HG03442 (cell line): Measurements from ENCODE around the gene CTSF.
"Not testable (repeated sequence)": the region's sequence is repeated elsewhere in the genome, so short reads cannot be mapped to it uniquely, and the experiment has no call there.

Source experiments
- ATAC-seq: cut with Tn5 transposase; IDR thresholded peaks from one replicate; pipeline ENCODE4 v1.9.1; 2021; ENCODE audit warnings: mild to moderate bottlenecking, moderate library complexity; ENCODE audit not compliant: unreplicated experiment

CTSF gene

DNA sequence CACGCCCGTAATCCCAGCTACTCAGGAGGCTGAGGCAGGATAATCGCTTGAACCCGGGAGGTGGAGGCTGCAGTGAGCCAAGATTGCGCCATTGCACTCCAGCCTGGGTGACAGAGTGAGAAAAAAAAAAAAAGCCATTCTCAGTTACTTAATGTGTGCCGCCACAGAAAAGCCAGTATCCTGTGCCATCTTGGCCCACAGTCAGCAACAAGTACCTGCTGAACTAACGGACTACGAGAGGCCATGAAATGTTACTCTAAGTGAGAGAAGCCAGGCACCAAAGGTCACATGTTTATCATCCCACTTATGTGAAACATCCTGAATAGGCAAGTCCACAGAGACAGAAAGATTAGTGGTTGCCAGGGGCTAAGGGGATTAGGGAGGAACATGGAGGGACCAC lies 27.8 kb downstream of the CTSF start:
- not testable (repeated sequence) for ATAC-seq

DNA sequence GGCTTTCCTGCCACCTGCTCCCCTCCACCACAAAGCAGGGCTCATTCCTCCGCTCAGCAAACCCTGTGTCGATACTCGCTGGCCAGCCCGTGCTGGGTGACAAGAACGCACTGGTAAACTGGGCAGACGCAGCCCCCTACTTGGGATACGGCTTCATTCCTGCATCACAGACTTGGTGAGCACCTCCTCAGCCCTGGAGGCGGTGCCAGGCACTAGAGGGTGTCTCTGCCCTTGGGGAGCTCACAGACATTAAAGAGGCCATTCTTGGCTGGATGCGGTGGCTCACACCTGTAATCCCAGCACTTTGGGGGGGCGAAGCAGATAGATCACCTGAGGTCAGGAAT lies 28.6 kb downstream of the CTSF start:
- no peak for ATAC-seq

DNA sequence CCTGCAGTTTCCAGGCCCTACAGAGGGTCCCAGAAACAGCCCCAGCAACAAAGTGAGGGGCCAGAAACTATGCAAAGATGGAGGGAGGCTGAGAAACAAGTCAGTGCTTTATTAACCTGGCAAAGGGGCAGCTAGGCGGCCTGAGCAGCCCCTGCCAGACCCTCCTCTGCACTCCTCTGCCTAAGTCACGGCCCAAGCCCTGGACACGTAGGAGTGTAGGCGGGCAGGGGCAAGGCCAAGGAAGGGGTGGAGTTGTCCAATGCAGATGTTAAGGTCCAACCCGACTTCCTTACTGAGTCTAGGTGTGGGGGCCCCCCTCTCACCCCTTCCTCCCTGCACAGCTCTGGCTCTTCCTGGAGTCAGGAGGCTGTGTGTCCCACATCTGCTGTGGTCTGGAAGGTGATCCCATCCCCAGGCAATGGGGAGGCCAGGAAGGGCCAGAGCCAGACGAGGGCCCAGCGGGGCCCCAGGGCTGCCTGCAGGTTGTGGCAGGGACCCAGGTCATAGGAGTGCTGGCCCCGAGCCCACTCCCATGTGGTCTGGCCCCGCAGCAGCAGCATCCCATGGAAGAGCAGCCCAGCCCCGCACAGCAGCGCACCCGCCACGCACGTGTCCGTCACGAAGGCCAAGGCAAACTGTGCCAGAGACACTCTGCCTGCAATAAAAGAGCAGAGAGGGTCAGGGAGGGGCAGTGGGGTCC lies 29.1 kb downstream of the CTSF start:
- no peak for ATAC-seq

DNA sequence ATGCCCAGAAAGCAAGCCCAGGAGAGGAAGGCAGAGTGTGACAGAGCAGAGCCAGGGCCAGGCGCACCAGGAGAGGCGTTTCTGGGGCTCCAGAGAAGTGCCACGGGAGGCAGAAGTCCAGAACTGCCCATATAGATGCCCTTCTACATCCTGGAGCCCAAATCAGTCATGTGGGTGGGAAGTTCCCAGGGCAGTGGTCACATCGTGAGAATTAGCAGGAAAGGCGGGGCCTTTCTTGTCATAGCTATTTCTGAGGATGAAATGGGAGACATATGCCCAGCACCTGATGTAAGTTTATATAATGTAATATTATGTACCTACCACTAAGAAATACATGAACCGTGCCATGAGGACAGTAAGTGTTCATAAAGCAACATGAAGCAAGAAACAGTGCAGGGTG lies 35.6 kb downstream of the CTSF start:
- ATAC-seq, result no peak

DNA sequence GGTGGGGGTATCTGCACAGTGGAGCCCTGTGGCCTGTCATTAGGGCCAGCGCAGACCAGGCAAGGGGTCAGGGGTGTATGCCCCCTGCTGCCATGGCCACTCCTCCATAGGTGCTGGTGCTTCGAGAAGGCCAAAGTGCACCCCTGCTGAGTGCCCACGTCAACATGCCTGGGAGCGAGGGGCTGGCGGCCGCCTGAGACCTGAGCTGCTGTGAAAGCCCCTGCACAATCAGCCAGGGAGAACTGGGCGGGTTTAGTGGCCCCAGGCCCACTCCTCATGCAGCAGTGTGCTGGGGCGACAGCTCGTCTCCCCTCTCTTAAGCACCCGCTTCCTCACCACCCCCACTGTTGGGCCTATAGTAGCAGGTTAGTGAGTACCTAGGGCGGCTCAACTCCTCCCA lies 36.6 kb downstream of the CTSF start:
- no peak for ATAC-seq

DNA sequence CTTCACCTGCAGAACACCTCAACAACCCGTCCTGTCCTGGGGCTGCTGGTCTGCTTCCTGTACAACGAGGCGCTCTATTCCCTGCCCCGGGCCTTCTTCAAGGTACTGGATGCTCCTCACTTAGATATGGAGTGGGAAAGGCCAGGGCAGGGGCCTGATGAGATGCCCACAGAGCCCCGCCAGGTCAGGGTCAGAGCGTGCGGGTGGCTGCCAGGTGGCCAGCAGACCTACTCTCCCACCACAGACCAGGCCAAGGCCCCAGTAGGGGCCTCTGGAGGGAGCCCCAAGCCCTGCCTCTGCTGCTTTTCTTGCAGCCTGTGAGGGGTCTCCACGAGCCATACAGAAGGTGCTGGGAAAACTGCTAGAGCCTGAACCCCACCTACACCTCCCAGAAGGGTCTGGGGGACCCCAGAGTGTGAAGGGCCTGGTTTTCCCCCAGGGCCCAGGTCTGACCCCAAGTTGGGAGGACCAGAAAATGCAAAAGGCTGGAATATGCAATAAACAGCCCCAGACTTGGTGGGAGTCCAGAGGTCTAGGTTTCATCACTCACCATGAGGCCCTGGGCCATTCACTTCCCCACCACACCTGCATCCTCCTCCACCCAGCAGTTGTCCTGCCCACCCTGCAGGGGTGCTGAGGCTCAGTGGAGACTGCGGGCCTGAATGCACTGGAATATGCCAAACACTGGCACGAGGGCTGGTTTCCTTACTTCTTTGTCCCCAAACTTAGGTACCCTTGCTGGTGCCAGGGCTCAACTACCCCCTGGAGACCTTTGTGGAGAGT lies 37.3 kb downstream of the CTSF start:
- ATAC-seq, result no peak

DNA sequence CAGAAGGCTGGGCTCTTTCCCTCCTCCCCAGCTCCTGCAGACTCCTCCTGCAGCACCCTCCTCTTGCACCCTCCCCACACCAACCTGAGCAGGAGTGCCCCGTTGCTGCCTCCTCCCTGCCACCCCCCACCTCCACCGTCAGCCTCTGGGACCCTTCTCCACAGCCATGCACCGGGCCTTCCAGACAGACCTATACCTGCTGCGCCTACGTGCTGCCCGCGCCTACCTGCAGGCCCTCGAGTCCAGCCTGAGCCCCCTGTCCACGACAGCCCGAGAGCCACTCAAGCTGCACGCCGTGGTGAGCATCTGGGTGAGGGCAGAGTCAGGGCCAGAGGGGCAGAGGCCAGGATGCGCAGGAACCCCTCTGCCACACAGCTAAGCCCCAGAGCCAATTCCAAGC lies 38.8 kb downstream of the CTSF start:
- ATAC-seq, result no peak

DNA sequence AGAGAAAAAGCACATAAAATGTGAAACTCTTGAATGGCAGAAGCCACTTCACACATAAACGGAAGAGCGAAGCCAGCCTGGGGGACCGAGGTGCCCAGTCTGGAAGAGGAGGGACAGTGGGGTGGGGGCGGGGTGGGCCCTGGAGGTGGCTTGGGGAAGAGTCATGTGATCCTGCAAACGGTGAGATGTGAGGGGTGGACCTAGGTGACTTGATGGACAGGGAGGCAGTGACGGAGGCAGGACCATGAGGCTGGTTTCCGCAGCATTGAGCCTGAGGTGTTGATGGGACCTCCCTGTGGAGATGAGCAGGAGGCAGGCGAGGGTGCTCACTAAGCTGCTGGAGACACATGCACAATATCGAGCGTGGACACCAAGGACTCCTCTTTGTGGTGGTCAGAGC lies 39.3 kb downstream of the CTSF start:
- no peak for ATAC-seq

DNA sequence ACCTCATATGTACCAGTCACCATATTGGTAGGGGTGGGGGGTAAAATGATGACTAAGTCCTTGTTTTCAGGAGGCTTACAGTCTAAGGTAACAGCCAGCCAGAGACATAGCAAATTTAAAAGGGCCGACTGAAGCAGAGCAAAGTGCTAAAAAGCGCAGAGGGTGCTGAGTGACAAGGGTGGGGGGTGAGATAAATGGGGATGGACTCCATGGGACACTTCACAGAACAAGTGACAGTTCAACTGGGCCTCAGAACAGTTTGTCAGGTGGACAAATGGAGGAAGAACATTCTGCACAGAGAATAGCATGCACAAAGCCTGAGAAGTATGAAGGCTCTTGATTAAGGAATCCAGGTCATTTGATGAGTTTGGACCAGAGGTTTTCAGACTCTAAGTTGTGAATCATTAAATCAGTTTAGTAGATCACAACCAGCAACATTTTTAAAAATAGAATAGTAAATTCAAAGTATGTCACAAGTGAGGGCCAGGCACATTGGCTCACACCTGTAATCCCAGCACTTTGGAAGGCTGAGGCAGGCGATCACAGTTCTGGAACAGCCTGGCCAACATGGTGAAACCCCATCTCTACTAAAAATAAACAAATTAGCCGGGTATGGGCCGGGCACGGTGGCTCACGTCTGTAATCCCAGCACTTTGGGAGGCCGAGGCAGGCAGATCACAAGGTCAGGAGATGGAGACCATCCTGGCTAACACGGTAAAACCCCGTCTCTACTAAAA lies 43.9 kb downstream of the CTSF start:
- no peak for ATAC-seq

DNA sequence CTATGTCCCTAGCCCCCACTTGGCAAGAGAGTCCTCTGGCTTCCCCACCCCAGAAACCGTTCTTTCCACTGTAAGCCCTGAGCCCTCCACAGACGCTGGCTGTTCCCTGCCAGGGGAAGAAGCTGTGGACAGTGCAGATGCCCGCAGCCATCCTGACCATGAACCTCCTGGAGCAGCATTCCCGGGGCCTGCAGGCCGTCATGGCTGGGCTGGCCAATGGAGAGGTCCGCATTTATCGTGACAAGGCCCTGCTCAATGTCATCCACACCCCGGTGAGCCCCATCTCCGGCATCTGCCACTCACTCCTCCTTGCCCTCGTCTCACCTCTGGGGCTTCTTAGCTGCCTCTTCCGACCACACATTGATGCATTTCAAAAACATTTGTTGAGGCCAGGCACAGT lies 44.8 kb downstream of the CTSF start:
- no peak for ATAC-seq
